ENCODE data around the gene NIT1. TPM values are rescaled to one million over a fixed set of nuclear protein-coding genes. Genes with fewer than 3 reads are reported as not detected.

NIT1 gene
- total and polyA plus RNA-seq, 10 of the 15 experiments (the other 5 are each of a cell fraction or from before 2014, with no cell fraction given): 19.2 to 54.4 (median 28.3) TPM

DNA sequence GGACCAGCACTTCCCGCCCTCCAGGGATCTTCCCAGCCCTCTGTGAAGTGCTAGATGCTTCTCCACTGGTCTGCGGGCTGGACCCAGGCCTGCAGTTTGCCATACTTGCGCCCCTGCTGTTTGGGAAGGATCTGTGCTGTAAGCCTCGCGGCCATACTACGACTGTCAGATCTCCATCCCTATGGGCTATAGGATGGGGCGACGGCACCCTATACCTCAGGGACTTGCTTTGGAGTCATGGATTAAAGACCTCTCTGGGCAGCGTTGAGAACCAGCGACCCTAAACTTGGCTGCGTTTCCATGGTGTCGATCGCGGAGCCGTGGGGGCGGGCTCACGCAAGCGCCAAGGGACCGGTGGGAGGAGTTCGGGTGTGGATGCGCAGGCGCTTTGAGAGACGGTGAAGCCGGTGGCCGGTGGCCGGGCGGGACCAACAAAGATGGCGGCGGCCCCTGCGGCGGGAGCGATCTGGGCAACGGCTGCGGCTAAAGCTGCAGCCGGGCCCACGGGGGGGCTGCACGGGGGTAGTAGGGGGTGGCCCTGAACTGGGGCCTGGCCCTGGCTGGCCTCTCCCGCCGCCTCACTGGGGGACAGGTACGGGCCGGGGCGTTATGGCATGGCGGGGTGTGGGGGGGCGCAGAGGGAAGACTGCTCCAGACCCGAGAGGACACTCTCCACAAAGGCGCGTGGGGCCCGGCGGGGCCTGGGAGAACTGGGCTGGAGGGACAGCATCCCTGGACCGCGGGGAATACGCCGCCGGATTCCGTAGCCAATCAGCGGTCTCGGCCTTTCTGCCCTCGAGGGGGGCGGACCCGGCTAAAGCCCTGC, 41.4 kb downstream of the NIT1 start, which contains the start of gene USP21 (continued):
- TF ChIP-seq, protein P1, sequence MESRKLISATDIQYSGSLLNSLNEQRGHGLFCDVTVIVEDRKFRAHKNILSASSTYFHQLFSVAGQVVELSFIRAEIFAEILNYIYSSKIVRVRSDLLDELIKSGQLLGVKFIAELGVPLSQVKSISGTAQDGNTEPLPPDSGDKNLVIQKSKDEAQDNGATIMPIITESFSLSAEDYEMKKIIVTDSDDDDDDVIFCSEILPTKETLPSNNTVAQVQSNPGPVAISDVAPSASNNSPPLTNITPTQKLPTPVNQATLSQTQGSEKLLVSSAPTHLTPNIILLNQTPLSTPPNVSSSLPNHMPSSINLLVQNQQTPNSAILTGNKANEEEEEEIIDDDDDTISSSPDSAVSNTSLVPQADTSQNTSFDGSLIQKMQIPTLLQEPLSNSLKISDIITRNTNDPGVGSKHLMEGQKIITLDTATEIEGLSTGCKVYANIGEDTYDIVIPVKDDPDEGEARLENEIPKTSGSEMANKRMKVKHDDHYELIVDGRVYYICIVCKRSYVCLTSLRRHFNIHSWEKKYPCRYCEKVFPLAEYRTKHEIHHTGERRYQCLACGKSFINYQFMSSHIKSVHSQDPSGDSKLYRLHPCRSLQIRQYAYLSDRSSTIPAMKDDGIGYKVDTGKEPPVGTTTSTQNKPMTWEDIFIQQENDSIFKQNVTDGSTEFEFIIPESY (IDR thresholded peaks at IDR 0.05): no peak
- peak; percentile 99 for TF ChIP-seq NRF1 (conservative IDR thresholded peaks at IDR 0.05; ENCODE audit: low read depth, low read length)
- no peak for TF ChIP-seq IRF4 (IDR thresholded peaks at IDR 0.05; ENCODE audit: low read depth, low read length)
- no peak for TF ChIP-seq WRNIP1 (IDR thresholded peaks at IDR 0.05; ENCODE audit: borderline replicate concordance, low read depth, low read length)
- TF ChIP-seq CBX3 (IDR thresholded peaks at IDR 0.05; ENCODE audit: borderline replicate concordance, low read depth): no peak
- TF ChIP-seq EZH2 (IDR thresholded peaks at IDR 0.05; ENCODE audit: borderline replicate concordance, control insufficient read depth, low read depth, low read length): no peak
- TF ChIP-seq NFXL1 (IDR thresholded peaks at IDR 0.05; ENCODE audit: borderline replicate concordance): no peak

DNA sequence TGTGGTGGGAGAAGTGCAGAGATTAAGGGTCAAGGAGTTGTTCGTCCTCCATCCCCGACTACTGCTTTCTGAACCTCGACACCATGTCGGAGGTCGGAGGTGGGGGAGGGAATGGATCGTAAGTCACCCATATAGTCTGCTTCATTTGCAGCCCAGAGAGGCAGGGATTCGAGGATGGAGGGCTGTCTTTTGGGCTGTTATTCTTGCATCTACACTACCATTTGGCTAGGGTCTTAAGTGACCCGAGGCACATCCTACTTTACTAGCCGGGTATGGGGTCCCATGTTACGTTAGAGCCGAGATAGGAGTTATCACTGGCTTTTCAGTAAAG, 42.0 kb downstream of the NIT1 start:
- Histone ChIP-seq H2AFZ (ENCODE audit: control insufficient read depth, low read depth, low read length) (peak overlapping the region; percentile 82), H3K9ac (ENCODE audit: control insufficient read depth, insufficient read depth, low read length) (peak overlapping the region; percentile 89), H4K20me1 (ENCODE audit: control insufficient read depth, insufficient read depth) (no peaks in the 10 kb centered on the region), H3K36me3 (ENCODE audit: control insufficient read depth in 2 of 2, insufficient read depth in 2 of 2, low read length in 1 of 2) (peaks cover 0 to 15% of the 10 kb centered on the region in 2 experiments), H3K27ac (ENCODE audit: control insufficient read depth, insufficient read depth) (peak overlapping the region; percentile 68), H3K4me2 (ENCODE audit: control insufficient read depth, insufficient read depth) (peak overlapping the region; percentile 97), H3K79me2 (ENCODE audit: control insufficient read depth, insufficient read depth, low read length) (peaks cover 14% of the 10 kb centered on the region), H3K4me3 (peak overlapping the region; percentile 83), H3K9me3 (replicated peaks; ENCODE audit: control insufficient read depth, insufficient read depth, low read length) (no peaks in the 10 kb centered on the region), H3K4me1 (ENCODE audit: control insufficient read depth, insufficient read depth, low read length) (peaks cover 15% of the 10 kb centered on the region), H3K27me3 (replicated peaks in 1 of 2; ENCODE audit: control insufficient read depth in 2 of 2, insufficient read depth in 2 of 2, low read length in 1 of 2) (no peaks in the 10 kb centered on the region)
- no TSS peak for BruUV-seq (replicated peaks)
- ATAC-seq: no peak
- in situ Hi-C loops (cut with MboI): no loop called here
- RAD21 ChIA-PET (ENCODE audit: unreplicated experiment): no interaction called here
- no peak for DNase-seq (ENCODE audit: low read depth, low spot score)
- CTCF ChIA-PET: no interaction called here
- SMC1A ChIA-PET (ENCODE audit: uncharacterized antibody, unreplicated experiment): no interaction called here
- POLR2A ChIA-PET: no interaction called here
- WGBS (ENCODE audit: insufficient coverage, insufficient replicate concordance, low lambda C conversion rate, missing lambda C conversion rate): 19% methylated on average over 11 of the region's 11 CpGs
- FAIRE-seq: no peak
- intact Hi-C loops (cut with micrococcal nuclease; ENCODE audit: unreplicated experiment): no loop called here
- TF ChIP-seq WRNIP1 (IDR thresholded peaks at IDR 0.05; ENCODE audit: borderline replicate concordance, low read depth, low read length): no peak
- TF ChIP-seq ETV6 (conservative IDR thresholded peaks at IDR 0.05 in 1 of 2, IDR thresholded peaks at IDR 0.05 in 1 of 2; ENCODE audit: borderline replicate concordance in 1 of 2, low read depth in 1 of 2): no peak
- TF ChIP-seq NBN (IDR thresholded peaks at IDR 0.05): no peak
- no peak for TF ChIP-seq SP1 (IDR thresholded peaks at IDR 0.05; ENCODE audit: low read depth, low read length)
- TF ChIP-seq TBL1XR1 (IDR thresholded peaks at IDR 0.05; ENCODE audit: low read depth, low read length): no peak
- TF ChIP-seq NR2F1 (conservative IDR thresholded peaks at IDR 0.05): 0 out of 2 replicates have a peak, but pooled peaks have one; percentile 7
- no peak for TF ChIP-seq FOXM1 (IDR thresholded peaks at IDR 0.05; ENCODE audit: low read depth, low read length)
- TF ChIP-seq DPF2 (IDR thresholded peaks at IDR 0.05): no peak
- TF ChIP-seq CHD4 (IDR thresholded peaks at IDR 0.05): no peak
- TF ChIP-seq ZNF217 (IDR thresholded peaks at IDR 0.05): no peak
- no peak for TF ChIP-seq SUZ12 (IDR thresholded peaks at IDR 0.05; ENCODE audit: unreplicated experiment)
- TF ChIP-seq, protein P2, sequence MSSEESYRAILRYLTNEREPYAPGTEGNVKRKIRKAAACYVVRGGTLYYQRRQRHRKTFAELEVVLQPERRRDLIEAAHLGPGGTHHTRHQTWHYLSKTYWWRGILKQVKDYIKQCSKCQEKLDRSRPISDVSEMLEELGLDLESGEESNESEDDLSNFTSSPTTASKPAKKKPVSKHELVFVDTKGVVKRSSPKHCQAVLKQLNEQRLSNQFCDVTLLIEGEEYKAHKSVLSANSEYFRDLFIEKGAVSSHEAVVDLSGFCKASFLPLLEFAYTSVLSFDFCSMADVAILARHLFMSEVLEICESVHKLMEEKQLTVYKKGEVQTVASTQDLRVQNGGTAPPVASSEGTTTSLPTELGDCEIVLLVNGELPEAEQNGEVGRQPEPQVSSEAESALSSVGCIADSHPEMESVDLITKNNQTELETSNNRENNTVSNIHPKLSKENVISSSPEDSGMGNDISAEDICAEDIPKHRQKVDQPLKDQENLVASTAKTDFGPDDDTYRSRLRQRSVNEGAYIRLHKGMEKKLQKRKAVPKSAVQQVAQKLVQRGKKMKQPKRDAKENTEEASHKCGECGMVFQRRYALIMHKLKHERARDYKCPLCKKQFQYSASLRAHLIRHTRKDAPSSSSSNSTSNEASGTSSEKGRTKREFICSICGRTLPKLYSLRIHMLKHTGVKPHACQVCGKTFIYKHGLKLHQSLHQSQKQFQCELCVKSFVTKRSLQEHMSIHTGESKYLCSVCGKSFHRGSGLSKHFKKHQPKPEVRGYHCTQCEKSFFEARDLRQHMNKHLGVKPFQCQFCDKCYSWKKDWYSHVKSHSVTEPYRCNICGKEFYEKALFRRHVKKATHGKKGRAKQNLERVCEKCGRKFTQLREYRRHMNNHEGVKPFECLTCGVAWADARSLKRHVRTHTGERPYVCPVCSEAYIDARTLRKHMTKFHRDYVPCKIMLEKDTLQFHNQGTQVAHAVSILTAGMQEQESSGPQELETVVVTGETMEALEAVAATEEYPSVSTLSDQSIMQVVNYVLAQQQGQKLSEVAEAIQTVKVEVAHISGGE (CRISPR knock-in tag; IDR thresholded peaks at IDR 0.05): 0 out of 2 replicates have a peak, but pooled peaks have one; percentile 16
- TF ChIP-seq HDGF (IDR thresholded peaks at IDR 0.05): peak; percentile 20; the same call in 1 of the 2 replicates

Measured in GM12878 (cell line).